Fibroblast of lung (primary cell): ENCODE measurements around the gene MEI4. TPM values are rescaled to one million over a fixed set of nuclear protein-coding genes. Genes with fewer than 3 reads are reported as not detected.

Experiments
- DNase-seq, 2 donors: peaks; one replicate each; pipeline versions ENCODE4 v3.0.0 to v3.0.0-alpha.2; 2010; ENCODE audit warnings: low read depth in 2 of 2
- H2AFZ ChIP-seq: 2 replicates; pipeline ENCODE4 v1.5.1; 2012; ENCODE audit warnings: low read length, control low read depth, inconsistent platforms
- H3K27ac ChIP-seq: 2 replicates; pipeline ENCODE4 v1.5.1; 2011; ENCODE audit warnings: low read length, control low read depth; ENCODE audit not compliant: insufficient read depth
- H3K27me3 ChIP-seq: 2 replicates; pipeline ENCODE4 v1.5.1; 2011; ENCODE audit warnings: mild to moderate bottlenecking, low read length; ENCODE audit not compliant: control insufficient read depth, insufficient read depth
- H3K36me3 ChIP-seq: 2 replicates; pipeline ENCODE4 v1.5.1; 2011; ENCODE audit warnings: low read length; ENCODE audit not compliant: control insufficient read depth, insufficient read depth
- H3K4me1 ChIP-seq: 2 replicates; pipeline ENCODE4 v1.5.1; 2011; ENCODE audit warnings: low read length; ENCODE audit not compliant: control insufficient read depth, insufficient read depth; ENCODE audit errors: extremely low read depth
- H3K4me2 ChIP-seq: 2 replicates; pipeline ENCODE4 v1.5.1; 2011; ENCODE audit warnings: low read length, control low read depth; ENCODE audit not compliant: insufficient read depth; ENCODE audit errors: extremely low read depth
- H3K4me3 ChIP-seq, 4 experiments: fragments of 200-600 bp in 1 of 4; sonication (generic) in 1 of 4; replicated peaks in 1 of 4; 2 replicates each; pipeline ENCODE4 v1.5.1; 2011 to 2016; ENCODE audit warnings: low read length in 4 of 4, low read depth in 3 of 4, mild to moderate bottlenecking in 3 of 4, control low read depth in 2 of 4, inconsistent platforms in 1 of 4, mixed read lengths in 1 of 4; ENCODE audit not compliant: insufficient read depth in 1 of 4; ENCODE audit errors: control extremely low read depth in 1 of 4
- H3K79me2 ChIP-seq: 2 replicates; pipeline ENCODE4 v1.5.1; 2012; ENCODE audit warnings: mild to moderate bottlenecking, low read length, inconsistent platforms; ENCODE audit not compliant: control insufficient read depth, insufficient read depth
- H3K9ac ChIP-seq: 2 replicates; pipeline ENCODE4 v1.5.1; 2011; ENCODE audit warnings: mild to moderate bottlenecking, low read length, control low read depth; ENCODE audit not compliant: insufficient read depth
- H3K9me3 ChIP-seq: 2 replicates; pipeline ENCODE4 v1.5.1; 2012; ENCODE audit warnings: low read depth, low read length; ENCODE audit not compliant: control insufficient read depth, insufficient read depth
- H4K20me1 ChIP-seq: 2 replicates; pipeline ENCODE4 v1.5.1; 2011; ENCODE audit warnings: low read length; ENCODE audit not compliant: control insufficient read depth, insufficient read depth; ENCODE audit errors: extremely low read depth
- CTCF ChIP-seq, 2 donors: IDR thresholded peaks in 1 of 2; conservative IDR thresholded peaks in 1 of 2; 1 replicate in 1 of 2; 2 replicates in 1 of 2; pipeline ENCODE4 v1.5.1; 2011 to 2012; ENCODE audit warnings: low read length in 2 of 2, control low read depth in 1 of 2, inconsistent platforms in 1 of 2, low read depth in 1 of 2, mild to moderate bottlenecking in 1 of 2
- EZH2 ChIP-seq: IDR thresholded peaks from 2 replicates; pipeline ENCODE4 v1.5.1; 2012; ENCODE audit warnings: low read length, control low read depth, mild to moderate bottlenecking; ENCODE audit errors: missing control alignments
- polyA plus RNA-seq, 2 donors: library from polyadenylated mRNA; depleted of rRNA in 1 of 2; stranded (reverse) in 1 of 2; unstranded in 1 of 2; fragments of >200 nt; gene quantifications; 2 replicates each; pipeline ENCODE4 v1.2.1, GENCODE V29; 2011 to 2012; ENCODE audit warnings: missing spikeins in 1 of 2
- total RNA-seq: library from RNA; depleted of rRNA; stranded (reverse); fragments of >200 nt; gene quantifications from 2 replicates; pipeline ENCODE4 v1.2.1, GENCODE V29; 2014

MEI4 gene
- total and polyA plus RNA-seq, 2 donors (not counting 1 experiment from before 2014, with no cell fraction given) = not detected

- H3K9me3 ChIP-seq = no peaks in the 10 kb centered on the region
- no peak overlapping the region for H3K27ac ChIP-seq
- H4K20me1 ChIP-seq = no peaks in the 10 kb centered on the region
- no peak for DNase-seq
- no peak overlapping the region for H3K4me3 ChIP-seq
- no peaks in the 10 kb centered on the region for H3K27me3 ChIP-seq
- H3K79me2 ChIP-seq = no peaks in the 10 kb centered on the region
- no peak overlapping the region for H3K4me2 ChIP-seq
- H3K4me1 ChIP-seq = no peaks in the 10 kb centered on the region
- TF ChIP-seq EZH2 (no peak), CTCF (conservative IDR thresholded peaks at IDR 0.05 in 1 of 2, IDR thresholded peaks at IDR 0.05 in 1 of 2; ENCODE audit: low read depth in 1 of 2, low read length in 2 of 2) (no peak)
- H3K36me3 ChIP-seq = no peaks in the 10 kb centered on the region
- no peak overlapping the region for H2AFZ ChIP-seq
- H3K9ac ChIP-seq = no peak overlapping the region
These were observed 258.0 kb downstream of the MEI4 start for GRCh38 chr6:77910826-77911225.

GRCh38 chr6:77926198-77926751, 273.4 kb downstream of the MEI4 start:
- no peak for DNase-seq
- Histone ChIP-seq H3K4me3 (no peak overlapping the region), H2AFZ (no peak overlapping the region), H4K20me1 (no peaks in the 10 kb centered on the region), H3K27ac (no peak overlapping the region), H3K4me1 (no peaks in the 10 kb centered on the region), H3K27me3 (no peaks in the 10 kb centered on the region), H3K9ac (no peak overlapping the region), H3K4me2 (no peak overlapping the region), H3K9me3 (no peaks in the 10 kb centered on the region), H3K79me2 (no peaks in the 10 kb centered on the region), H3K36me3 (no peaks in the 10 kb centered on the region)
- TF ChIP-seq CTCF (conservative IDR thresholded peaks at IDR 0.05 in 1 of 2, IDR thresholded peaks at IDR 0.05 in 1 of 2; ENCODE audit: low read depth in 1 of 2, low read length in 2 of 2) (no peak), EZH2 (no peak)

GRCh38 chr6:77930382-77930781, 277.5 kb downstream of the MEI4 start:
- Histone ChIP-seq H4K20me1 (no peaks in the 10 kb centered on the region), H3K4me1 (no peaks in the 10 kb centered on the region), H3K27me3 (no peaks in the 10 kb centered on the region), H3K9me3 (no peaks in the 10 kb centered on the region), H3K27ac (no peak overlapping the region), H3K4me3 (no peak overlapping the region), H2AFZ (no peak overlapping the region), H3K4me2 (no peak overlapping the region), H3K9ac (no peak overlapping the region), H3K79me2 (no peaks in the 10 kb centered on the region), H3K36me3 (no peaks in the 10 kb centered on the region)
- TF ChIP-seq CTCF (conservative IDR thresholded peaks at IDR 0.05 in 1 of 2, IDR thresholded peaks at IDR 0.05 in 1 of 2; ENCODE audit: low read depth in 1 of 2, low read length in 2 of 2) = no peak
- no peak for TF ChIP-seq EZH2
- DNase-seq = no peak
